Measurements from ENCODE around the gene PRKAR1B. TPM values are rescaled to one million over a fixed set of nuclear protein-coding genes. Genes with fewer than 3 reads are reported as not detected.
A peak's percentile ranks its signal among the peaks of the same experiment; 100 is the strongest.

PRKAR1B gene
- total and polyA plus RNA-seq, 2 donors (not counting 1 experiment from before 2014, with no cell fraction given): 4.5 to 8.6 TPM

- 88% methylated on average over 11 of the region's 12 CpGs for WGBS (ENCODE audit: insufficient coverage)
- H3K4me2 ChIP-seq (replicated peaks; ENCODE audit: low read depth, low read length, poor library complexity, severe bottlenecking): peak overlapping the region; percentile 90
- ATAC-seq (ENCODE audit: low read depth) (no peak), DNase-seq (no peak)
- H3K27me3 ChIP-seq (replicated peaks in 1 of 4; ENCODE audit: control extremely low read depth in 1 of 4, control insufficient read depth in 3 of 4, insufficient read depth in 4 of 4, low read length in 3 of 4): no peaks in the 10 kb centered on the region
- Mint-ChIP-seq H3K4me3 (peak overlapping the region; percentile 81), H3K27me3 (no peaks in the 10 kb centered on the region), H3K27ac (peak overlapping the region; percentile 98), H3K9me3 (ENCODE audit: insufficient read depth) (peaks cover 2% of the 10 kb centered on the region), H3K4me1 (peaks cover 44% of the 10 kb centered on the region)
- peak overlapping the region; percentile 93 to 95 for H3K27ac ChIP-seq (ENCODE audit: low read length in 2 of 2)
- peaks cover 0 to 59% (median 12%) of the 10 kb centered on the region in 3 donors for H3K9me3 ChIP-seq (ENCODE audit: control extremely low read depth in 1 of 3, control insufficient read depth in 2 of 3, insufficient read depth in 1 of 3, low read length in 2 of 3)
- intact Hi-C loops (cut with micrococcal nuclease): no loop called here
- H3K36me3 ChIP-seq (replicated peaks in 1 of 2; ENCODE audit: control extremely low read depth in 1 of 2, control insufficient read depth in 1 of 2, extremely low read depth in 1 of 2, insufficient read depth in 2 of 2, low read length in 1 of 2): peaks cover 0 to 2% of the 10 kb centered on the region in 2 experiments
- H3K9ac ChIP-seq (ENCODE audit: low read length): no peak overlapping the region
- POLR2A ChIA-PET: interaction anchor here (0.9 kb wide), 1 partner anchor 17 kb away, joined by 3 read pairs; no protein-coding TSS in a partner anchor
- TF ChIP-seq EZH2 (IDR thresholded peaks at IDR 0.05; ENCODE audit: borderline replicate concordance, insufficient read depth, low read depth, low read length, poor library complexity, severe bottlenecking): no peak
- no peak for TF ChIP-seq CTCF (IDR thresholded peaks at IDR 0.05)
- H3K4me1 ChIP-seq (ENCODE audit: control insufficient read depth in 2 of 2, insufficient read depth in 2 of 2, low read length in 2 of 2): peaks cover 33 to 48% of the 10 kb centered on the region in 2 donors
- CTCF ChIA-PET: no interaction called here
- peak overlapping the region in 1 of 5 experiments; percentile 54 for H3K4me3 ChIP-seq (ENCODE audit: control extremely low read depth in 1 of 5, extremely low read depth in 1 of 5, insufficient read depth in 1 of 5, low read depth in 2 of 5, low read length in 4 of 5)
- peak overlapping the region; percentile 73 for H2AFZ ChIP-seq (ENCODE audit: insufficient read depth, low read depth, low read length, poor library complexity, severe bottlenecking)
- H3K79me2 ChIP-seq (ENCODE audit: control insufficient read depth, insufficient read depth, low read length): no peaks in the 10 kb centered on the region
- H4K20me1 ChIP-seq (ENCODE audit: control insufficient read depth, insufficient read depth, low read length, poor library complexity, severe bottlenecking): no peaks in the 10 kb centered on the region
Observed at GRCh38 chr7:603152-603951, 123.7 kb downstream of the PRKAR1B start.

All from B cell (primary cell).